ENCODE data around the gene COL11A1. TPM values are rescaled to one million over a fixed set of nuclear protein-coding genes. Genes with fewer than 3 reads are reported as not detected.

Gene COL11A1
- total RNA-seq, 2 donors from 2014 or later: 0.52 to 2.6 TPM

GRCh38 chr1:102857251-102857650, 251.1 kb downstream of the COL11A1 start:
- Histone ChIP-seq H3K4me1 (no peaks in the 10 kb centered on the region), H3K4me3 (no peak overlapping the region), H3K27ac (no peak overlapping the region), H3K27me3 (no peaks in the 10 kb centered on the region), H3K9me3 (no peaks in the 10 kb centered on the region), H3K36me3 (replicated peaks in 1 of 2; ENCODE audit: insufficient read depth in 1 of 2, low read depth in 2 of 2) (no peaks in the 10 kb centered on the region)
- TF ChIP-seq POLR2A (IDR thresholded peaks at IDR 0.05): no peak
- no peak for TF ChIP-seq CTCF (IDR thresholded peaks at IDR 0.05)
- intact Hi-C loops (cut with DNase I): no loop called here
- no peak for ATAC-seq
- no peak for DNase-seq

GRCh38 chr1:102853701-102854187, 254.6 kb downstream of the COL11A1 start:
- DNase-seq (no peak), ATAC-seq (no peak)
- WGBS, 2 donors: 90 to 94% methylated on average over 8 to 36 of the region's 50 CpGs
- no peaks in the 10 kb centered on the region for H3K27me3 ChIP-seq
- no peaks in the 10 kb centered on the region for H3K9me3 ChIP-seq
- H3K27ac ChIP-seq: no peak overlapping the region
- H3K4me3 ChIP-seq: no peak overlapping the region
- H3K4me1 ChIP-seq: no peaks in the 10 kb centered on the region
- no peak for TF ChIP-seq CTCF (IDR thresholded peaks at IDR 0.05)
- no peak for TF ChIP-seq POLR2A (IDR thresholded peaks at IDR 0.05)
- H3K36me3 ChIP-seq (replicated peaks in 1 of 2; ENCODE audit: insufficient read depth in 1 of 2, low read depth in 2 of 2): no peaks in the 10 kb centered on the region
- intact Hi-C loops (cut with DNase I): no loop called here

- no peaks in the 10 kb centered on the region for H3K27me3 ChIP-seq
- H3K36me3 ChIP-seq (replicated peaks in 1 of 2; ENCODE audit: insufficient read depth in 1 of 2, low read depth in 2 of 2): no peaks in the 10 kb centered on the region
- no peaks in the 10 kb centered on the region for H3K9me3 ChIP-seq
- H3K27ac ChIP-seq: no peak overlapping the region
- DNase-seq: no peak
- no peak for TF ChIP-seq CTCF (IDR thresholded peaks at IDR 0.05)
- no peak for TF ChIP-seq POLR2A (IDR thresholded peaks at IDR 0.05)
- no peak overlapping the region for H3K4me3 ChIP-seq
- ATAC-seq: no peak
- intact Hi-C loops (cut with DNase I): no loop called here
- H3K4me1 ChIP-seq: no peaks in the 10 kb centered on the region
Measured at GRCh38 chr1:102853136-102853535, 255.2 kb downstream of the COL11A1 start.

- no peak overlapping the region for H3K4me3 ChIP-seq
- intact Hi-C loops (cut with DNase I): no loop called here
- no peaks in the 10 kb centered on the region for H3K9me3 ChIP-seq
- no peaks in the 10 kb centered on the region for H3K36me3 ChIP-seq (replicated peaks in 1 of 2; ENCODE audit: insufficient read depth in 1 of 2, low read depth in 2 of 2)
- H3K27me3 ChIP-seq: no peaks in the 10 kb centered on the region
- DNase-seq (no peak), ATAC-seq (no peak)
- no peak overlapping the region for H3K27ac ChIP-seq
- H3K4me1 ChIP-seq: no peaks in the 10 kb centered on the region
- WGBS, 2 donors: 56 to 63% methylated on average over 2 of the region's 2 CpGs
- TF ChIP-seq CTCF (IDR thresholded peaks at IDR 0.05): no peak
- TF ChIP-seq POLR2A (IDR thresholded peaks at IDR 0.05): no peak
Measured at GRCh38 chr1:102852613-102853012, 255.7 kb downstream of the COL11A1 start.

DNA sequence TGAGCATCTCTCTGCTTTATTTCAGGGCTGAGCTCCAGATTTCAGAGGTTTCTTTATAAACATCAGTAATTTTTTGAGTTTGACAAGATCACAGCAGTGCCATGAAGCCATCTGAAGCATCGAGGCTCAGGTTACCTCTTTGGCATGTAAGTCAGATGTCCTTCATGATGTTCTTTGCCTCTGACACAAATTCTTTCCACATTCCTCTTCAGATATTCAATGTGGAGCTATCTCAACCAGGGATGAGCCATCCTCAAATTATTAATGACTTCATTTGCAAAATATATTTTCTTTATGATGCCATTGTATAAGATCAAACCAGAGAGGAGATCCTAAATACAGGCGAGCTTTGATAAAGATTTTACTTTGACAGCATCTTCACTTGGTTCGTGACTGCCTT, 256.7 kb downstream of the COL11A1 start:
- Histone ChIP-seq H3K4me3 (no peak overlapping the region), H3K4me1 (no peaks in the 10 kb centered on the region), H3K9me3 (no peaks in the 10 kb centered on the region), H3K36me3 (replicated peaks in 1 of 2; ENCODE audit: insufficient read depth in 1 of 2, low read depth in 2 of 2) (no peaks in the 10 kb centered on the region), H3K27me3 (no peaks in the 10 kb centered on the region), H3K27ac (no peak overlapping the region)
- DNase-seq: no peak
- TF ChIP-seq CTCF (IDR thresholded peaks at IDR 0.05) (no peak), POLR2A (IDR thresholded peaks at IDR 0.05) (no peak)
- 71 to 73% methylated on average over 3 of the region's 3 CpGs for WGBS, 2 donors
- ATAC-seq: no peak
- intact Hi-C loops (cut with DNase I): no loop called here

All from body of pancreas (tissue), 4 donors.